DMS114 treated with DMSO at 0.1 percent for 48 hours (cell line): ENCODE measurements around the gene CD99.
"Not testable (repeated sequence)": the region's sequence is repeated elsewhere in the genome, so short reads cannot be mapped to it uniquely, and the experiment has no call there.

Experiments
- DNase-seq: peaks from one replicate; lab custom pipeline; 2025; ENCODE audit not compliant: unreplicated experiment; lab: John Stamatoyannopoulos, UW

The CD99 gene

DNA sequence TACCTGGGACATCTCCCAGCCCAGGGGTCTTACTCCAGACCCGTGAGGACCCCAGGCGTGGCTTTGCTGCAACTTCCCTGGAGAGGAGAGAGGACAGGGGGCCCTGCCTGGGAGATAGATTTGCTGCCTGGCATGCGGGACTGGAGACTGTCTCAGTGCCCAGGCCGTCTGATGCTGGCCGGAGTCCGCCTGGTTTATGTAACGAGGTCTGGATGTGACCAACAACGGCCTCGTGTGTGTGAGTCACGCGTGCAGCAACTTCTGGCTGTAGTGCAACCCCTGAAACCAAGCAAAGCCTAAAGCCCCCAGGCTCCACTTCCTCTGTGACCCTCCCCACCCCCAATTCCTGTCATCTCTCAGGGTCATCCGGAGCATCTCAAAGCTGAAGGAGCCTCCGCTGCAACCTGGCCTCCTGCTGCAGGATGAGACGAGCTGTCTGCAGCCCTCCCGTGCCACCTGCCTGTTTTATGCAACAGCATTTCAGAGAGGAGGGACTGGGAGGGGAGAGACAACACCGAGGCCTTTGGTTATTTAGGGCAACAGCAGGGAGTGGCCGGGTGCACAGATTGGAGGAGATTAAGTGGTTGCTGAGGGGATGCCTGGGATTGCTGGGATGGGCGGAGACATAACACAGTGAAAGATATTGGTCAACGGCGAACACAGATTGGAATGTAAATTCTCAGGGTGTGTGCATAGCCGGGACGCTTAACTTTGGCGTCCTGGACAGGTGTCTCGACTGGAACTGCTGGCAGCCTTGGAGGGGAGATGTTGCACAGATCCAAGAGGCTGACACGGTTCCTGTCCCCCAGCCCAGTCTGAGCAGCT, 76.7 kb downstream of the CD99 start:
- DNase-seq = no peak

DNA sequence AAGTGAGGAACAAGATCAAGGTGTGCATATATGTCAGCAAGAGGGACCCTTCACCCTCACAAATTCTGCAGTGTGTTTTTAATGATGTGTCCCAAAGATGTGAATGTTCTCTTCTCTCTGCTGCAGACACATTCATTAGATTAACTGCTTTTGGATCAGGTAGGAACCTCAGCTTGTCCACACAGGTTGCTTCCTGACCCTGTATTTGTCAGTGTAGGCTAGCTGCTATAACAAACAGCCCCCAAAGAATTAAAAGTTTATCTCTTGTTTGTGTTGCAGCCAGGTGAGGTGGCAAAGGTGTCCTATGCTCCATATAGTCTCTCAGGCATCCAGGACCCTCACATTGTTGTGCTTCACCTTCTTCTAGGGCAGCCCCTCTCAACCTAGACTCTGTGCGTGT, 78.5 kb downstream of the CD99 start:
- no peak for DNase-seq

DNA sequence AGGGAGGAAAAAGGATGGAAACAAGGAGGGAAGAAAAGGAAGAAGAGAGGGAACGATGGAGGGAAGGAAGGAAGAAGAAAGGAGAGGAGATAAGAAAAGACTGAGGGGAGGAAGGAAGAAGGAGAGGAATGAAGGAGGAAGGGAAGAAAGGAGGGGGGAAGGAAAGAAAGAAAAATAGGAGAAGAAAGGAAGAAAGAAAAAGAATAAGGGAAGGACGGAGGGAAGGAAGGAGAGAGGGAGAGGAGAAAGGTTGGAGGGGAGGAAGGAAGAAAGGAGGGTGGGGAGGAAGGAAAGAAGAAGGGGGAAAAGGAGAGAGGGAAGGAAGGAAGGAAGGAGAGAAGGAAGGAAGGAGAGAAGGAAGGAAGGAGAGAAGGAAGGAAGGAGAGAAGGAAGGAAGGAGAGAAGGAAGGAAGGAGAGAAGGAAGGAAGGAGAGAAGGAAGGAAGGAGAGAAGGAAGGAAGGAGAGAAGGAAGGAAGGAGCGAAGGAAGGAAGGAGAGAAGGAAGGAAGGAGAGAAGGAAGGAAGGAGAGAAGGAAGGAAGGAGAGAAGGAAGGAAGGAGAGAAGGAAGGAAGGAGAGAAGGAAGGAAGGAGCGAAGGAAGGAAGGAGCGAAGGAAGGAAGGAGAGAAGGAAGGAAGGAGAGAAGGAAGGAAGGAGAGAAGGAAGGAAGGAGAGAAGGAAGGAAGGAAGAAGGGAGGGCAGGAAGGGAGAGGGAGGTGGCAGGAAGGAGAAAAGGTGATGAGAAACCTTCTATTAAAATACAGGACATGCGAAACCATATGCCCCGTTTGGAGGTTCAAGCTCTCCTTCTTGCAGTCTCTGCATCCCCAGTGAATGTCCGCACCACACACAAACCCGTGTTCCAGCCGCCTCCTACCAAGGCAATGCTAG, 82.3 kb downstream of the CD99 start:
- DNase-seq = not testable (repeated sequence)

DNA sequence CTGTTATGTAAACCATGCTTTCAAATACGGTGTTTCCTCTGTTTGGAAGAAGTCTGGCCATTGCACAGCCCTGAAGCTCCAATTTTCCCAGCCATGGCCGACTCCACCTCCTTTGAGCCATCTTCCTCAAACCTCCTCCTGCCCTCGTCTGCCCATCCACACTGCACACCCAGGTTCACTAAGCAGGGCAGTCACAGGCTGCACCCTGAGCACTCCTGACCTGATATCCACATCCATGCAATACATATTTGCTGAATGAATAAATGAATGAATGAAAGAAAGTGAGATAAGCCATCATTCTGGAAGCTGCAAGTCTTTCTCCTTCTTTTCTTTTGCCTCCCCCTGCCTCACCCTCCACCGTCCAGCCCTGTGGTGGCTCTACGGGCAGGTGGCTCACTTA, 83.0 kb downstream of the CD99 start:
- DNase-seq = no peak

DNA sequence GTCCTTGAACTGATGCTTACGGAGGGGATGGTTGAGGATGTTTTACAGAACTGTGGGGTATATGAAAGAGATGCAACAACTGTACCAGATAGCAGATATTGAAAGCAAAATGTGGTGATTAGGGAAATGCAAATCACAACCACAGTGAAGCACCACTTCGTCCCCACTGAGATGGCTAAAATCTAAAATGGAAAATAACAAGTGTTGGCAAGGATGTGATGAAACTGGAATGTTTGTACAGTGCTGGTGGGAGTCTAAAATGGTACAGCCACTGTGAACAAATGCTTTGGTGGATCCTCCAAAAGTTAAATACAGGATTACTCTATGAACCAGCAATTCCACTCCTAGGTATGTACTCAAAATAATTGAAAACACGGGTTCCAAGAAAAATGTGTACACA, 83.7 kb downstream of the CD99 start:
- DNase-seq = no peak

DNA sequence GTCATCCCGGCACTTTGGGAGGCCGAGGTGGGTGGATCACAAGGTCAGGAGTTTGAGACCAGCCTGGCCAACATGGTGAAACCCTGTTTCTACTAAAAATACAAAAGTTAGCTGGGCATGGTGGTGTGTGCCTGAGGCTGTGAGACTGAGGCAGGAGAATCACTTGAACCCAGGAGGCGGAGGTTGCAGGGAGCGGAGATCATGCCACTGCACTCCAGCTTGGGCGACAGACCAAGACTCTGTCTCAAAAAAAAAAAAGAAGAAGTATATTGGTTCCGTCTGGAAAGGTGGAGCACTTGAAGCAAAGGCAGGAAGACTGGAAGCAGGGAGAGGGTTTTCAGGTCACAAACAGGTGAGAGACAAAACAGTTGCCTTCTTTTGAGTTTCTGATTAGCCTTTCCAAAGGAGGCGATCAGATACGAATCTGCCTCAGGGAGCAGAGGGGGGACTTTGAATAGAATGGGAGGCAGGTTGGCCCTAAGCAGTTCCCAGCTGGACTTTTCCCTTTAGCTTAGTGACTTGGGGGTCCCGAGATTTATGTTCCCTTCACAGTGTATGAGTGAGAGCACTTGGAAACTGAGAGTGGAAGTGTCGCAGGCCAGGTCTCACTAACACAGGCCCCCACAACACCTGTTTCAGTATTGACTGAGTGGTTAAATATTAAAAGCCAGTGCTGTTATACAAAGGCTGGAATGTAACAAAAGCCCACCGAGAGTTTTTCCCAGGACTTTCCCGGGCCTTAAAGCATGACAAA, 89.6 kb downstream of the CD99 start:
- DNase-seq = not testable (repeated sequence)

DNA sequence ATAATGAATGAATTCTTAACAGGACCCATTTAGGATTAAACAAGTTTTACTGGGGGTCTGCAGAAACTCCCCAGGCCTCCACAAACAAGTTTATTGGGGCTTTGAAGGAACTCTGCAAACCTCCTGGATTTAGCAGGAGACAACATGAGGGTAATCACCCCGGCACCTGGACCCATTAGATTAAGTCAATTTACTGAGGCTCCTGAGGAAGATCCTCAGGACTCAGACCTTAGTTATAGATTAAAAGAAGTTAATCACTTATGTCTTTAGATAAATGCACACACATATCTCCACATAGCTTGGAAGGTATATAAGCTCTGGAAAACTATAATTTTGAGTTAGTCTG, 90.1 kb downstream of the CD99 start:
- no peak for DNase-seq

DNA sequence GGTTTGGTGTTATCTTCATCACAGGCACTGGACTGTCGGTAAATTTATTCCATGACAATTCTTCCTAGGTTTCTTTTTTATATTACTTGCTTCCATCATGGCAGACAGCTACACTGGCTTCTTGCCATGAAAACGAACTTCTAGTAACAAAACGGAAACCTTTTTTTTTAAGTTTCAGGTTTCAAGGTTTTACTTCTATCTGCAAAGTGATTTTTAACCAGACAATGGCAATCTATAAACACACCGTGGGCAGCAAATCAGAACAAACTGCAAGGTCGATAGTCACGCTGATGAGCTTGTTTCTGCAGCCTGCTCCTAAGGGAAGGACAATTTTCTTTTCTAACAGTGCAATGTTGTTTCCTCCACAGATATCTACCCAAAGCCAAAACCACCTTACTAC, 90.6 kb downstream of the CD99 start:
- no peak for DNase-seq

DNA sequence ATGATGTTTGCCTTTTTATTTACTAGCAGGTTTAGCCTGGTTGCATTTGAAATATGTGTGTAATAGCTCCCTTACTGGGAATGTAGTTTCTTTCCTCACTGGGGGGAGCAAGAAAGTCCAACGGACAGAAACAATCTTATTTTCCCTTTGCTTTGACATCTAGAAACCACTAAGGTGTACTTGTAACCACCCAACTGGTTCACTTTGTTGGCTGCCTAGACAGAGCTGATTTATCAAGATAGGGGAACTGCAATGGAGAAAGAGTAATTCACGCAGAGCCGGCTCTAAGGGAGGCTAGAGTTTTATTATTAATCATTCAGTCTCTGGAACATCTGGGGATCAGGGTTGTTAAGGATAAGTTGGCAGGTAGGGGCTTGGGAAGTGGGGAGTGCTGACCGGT, 91.1 kb downstream of the CD99 start:
- no peak for DNase-seq

DNA sequence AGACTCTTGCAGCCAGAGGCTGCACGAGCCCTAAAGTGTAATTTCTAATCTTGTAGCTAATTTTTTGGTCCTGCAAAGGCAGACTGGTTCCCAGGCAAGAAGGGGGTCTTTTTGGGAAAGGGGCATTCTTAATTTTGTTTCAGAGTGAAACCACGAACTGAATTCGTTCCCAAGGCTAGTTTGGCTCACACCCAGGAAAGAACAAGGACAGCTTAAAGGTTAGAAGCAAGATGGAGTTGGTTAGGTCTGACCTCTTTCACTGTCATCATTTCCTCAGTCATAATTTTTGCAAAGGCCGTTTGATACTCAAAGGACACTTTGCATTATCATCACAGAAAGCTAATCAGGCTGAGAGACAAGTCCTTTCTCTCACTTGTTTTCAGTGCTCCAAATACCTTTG, 91.7 kb downstream of the CD99 start:
- no peak for DNase-seq

DNA sequence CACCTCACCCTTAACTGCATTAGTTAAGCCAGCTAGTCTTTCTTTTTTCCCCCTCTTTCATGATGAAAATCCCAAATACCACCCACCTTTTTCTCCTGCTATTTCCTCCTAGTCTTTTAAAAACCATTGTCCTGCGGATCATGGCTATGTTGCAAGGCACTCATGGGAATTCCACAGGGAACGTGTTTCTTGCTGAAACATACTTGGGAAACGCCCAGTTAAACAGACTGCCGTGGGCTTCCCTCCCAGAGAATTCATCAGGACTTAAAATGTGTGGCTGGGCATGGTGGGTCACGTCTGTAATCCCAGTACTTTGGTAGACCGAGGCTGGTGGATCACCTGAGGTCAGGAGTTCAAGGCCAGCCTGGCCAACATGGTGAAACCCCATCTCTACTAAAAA, 92.9 kb downstream of the CD99 start:
- no peak for DNase-seq

DNA sequence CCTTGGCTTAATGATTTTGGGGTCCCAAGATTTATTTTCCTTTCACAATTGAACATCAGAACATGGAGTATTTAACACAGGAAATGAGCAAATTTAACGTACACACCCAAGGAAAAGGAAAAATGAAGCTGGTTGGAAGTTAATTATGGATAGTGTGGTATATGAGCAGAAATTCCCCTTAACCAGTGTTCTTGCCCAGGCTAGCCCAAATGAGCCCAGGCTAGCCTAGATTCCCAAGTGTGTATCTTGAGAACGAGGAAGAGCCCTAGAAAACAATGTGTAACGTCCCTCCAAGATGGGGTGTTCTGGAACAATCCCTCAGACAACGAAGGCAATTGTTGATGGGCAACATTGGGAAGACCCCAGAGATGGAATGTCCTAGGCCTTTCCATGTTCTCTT, 94.4 kb downstream of the CD99 start:
- no peak for DNase-seq

DNA sequence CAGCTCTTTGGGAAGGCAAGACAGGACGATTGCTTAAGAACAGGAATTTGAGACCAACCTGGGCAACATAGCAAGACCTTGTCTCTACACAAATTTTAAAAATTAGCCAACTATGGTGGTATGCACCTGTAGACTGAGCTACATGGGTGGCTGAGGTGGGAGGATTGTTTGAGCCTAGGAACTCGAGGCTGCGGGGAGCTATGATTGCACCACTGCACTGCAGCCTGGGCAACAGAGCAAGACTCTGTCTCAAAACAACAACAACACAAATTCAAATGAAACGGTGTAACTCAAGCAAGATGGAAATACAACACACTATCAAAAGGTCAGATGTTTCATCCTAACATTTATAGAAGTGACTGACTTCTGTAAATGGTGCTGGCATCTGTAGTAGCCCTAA, 97.9 kb downstream of the CD99 start:
- DNase-seq = no peak

DNA sequence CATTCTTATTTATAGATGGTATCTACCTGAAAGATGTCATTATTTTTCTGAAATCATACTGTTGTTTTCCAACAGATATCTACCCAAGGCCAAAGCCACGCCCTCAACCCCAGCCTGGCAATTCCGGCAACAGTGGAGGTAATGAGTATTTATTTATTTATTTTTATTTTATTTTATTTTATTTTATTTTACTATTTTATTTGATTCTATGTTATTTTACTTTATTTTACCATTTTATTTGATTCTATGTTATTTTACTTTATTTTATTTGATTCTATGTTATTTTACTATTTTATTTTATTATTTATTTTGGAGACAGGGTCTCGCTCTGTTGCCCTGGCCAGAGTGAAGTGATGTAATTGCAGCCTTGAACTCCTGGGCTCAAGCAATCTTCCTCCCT, 98.5 kb downstream of the CD99 start:
- no peak for DNase-seq
